ELF-1 (cell line): ENCODE data around the gene TCEA2.

Experiments
- DNase-seq: peaks from one replicate; pipeline ENCODE4 v3.0.0-alpha.2; 2016; ENCODE audit warnings: low read depth, low spot score

TCEA2 gene

GRCh38 chr20:64035933-64036345 is 27.1 kb upstream of the TCEA2 start, which contains the start of gene C20orf204:
Gene C20orf204 (plus strand): TSS chr20:64036182. CDS start chr20:64036324, 142 bp downstream.
- DNase-seq: peak; percentile 80

DNA sequence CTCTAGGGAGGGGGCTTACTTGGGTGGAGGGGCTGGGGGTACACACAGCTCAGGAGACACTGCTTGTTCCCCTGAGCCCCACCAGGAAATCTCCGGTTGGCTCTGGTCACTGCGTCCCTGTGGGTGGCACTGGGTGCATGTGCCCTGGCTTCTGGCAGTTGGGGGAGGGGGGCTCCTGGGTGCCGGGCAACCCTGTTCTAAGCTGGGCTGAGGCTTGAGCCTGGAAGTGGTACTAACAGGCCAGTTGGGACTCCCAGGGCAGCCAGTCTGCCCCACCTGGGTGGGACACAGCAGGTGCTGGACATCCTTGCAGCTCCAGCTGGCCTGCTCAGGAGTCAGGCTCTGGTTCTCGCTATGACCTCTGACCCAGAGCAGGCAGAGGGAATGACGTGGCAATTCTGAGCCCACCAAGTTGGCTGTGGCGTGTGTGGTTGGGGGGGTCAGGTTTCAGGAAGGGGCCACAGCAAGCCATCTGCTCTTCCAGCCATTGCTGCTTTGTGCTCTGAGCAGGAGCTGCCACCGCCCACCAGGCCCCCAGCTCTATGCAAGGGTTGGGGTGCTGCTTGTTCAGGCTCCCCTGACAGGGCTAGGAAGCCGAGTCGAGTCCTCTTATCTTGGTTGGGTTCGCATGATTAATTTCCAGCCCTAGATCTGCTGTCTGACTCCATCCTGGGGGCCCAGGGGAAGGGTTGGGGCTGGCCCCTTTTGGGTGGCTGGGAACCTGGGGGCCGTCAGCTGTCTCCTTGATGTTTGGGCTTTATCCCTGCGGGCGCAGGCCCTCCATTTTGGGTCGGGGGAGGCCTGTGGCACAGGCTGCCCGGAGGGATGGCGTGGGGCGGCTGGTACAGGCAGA is 26.4 kb upstream of the TCEA2 start:
- no peak for DNase-seq

DNA sequence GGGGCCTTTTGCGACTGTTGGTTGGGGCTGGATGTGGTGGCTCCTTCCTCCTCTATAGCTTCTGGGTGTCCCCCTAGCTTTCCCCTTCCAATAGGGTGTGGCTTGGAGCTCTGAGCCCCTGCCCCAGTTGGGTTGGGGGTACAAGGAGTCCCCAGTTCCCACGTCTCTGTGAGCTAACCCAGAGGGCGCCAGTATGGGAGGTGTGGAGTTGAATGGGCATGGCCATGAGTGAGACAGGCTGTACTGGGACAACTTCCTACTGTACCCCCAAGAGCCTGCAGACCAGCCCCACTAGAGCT is 25.9 kb upstream of the TCEA2 start:
- no peak for DNase-seq

DNA sequence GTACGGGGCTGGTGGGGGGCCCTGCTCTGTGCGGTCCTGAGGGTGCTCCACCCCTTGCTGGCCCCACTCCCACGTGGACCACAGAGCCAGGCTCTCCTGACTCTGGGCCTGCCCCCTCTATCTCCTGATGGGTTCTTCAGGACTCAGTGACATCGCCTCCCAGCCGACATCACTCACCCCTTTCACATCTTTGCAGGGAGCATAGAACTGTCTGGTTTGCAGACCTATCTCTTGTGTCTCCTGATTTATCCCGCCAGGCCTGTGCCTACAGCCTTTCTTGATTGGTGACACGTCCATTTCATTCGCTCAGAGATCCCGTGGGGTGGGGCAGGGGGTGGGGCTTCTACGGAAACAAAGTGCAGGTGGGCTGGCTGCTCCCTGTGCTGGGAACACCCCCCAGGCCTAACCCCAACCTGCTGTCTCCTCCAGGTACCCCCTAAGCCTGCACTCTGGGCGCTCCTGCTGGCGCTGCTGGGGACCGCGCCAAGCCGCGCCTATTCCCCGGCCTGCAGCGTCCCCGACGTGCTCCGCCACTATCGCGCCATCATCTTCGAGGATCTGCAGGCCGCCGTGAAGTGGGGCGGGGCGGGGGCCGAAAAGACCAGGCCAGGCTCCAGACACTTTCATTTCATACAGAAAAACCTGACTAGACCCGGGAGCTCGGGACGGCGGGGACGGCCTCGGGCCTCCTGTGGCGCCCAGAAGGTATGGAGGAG is 25.3 kb upstream of the TCEA2 start:
- no peak for DNase-seq

DNA sequence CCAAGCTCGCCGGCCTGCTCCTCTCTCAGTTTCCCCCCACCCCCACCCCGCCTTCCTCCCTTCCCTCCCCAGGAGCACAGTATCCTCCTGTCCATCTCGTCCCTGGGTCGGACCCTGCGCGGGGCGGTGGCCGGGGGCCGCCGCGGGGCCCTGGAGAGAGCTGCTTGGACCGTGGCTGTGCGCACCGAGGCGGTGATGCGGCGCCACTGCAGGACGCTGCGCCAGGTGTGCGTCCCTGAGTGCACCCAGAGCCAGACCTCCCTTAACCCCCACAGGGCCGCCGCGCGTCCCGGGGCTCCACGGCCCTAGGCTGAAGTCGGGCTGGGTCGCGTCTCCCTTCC is 24.8 kb upstream of the TCEA2 start:
- no peak for DNase-seq

- peak; percentile 78 for DNase-seq
Measured at GRCh38 chr20:64038565-64039292, 24.3 kb upstream of the TCEA2 start.

- no peak for DNase-seq
Measured at GRCh38 chr20:64039293-64040160, 23.5 kb upstream of the TCEA2 start.

DNA sequence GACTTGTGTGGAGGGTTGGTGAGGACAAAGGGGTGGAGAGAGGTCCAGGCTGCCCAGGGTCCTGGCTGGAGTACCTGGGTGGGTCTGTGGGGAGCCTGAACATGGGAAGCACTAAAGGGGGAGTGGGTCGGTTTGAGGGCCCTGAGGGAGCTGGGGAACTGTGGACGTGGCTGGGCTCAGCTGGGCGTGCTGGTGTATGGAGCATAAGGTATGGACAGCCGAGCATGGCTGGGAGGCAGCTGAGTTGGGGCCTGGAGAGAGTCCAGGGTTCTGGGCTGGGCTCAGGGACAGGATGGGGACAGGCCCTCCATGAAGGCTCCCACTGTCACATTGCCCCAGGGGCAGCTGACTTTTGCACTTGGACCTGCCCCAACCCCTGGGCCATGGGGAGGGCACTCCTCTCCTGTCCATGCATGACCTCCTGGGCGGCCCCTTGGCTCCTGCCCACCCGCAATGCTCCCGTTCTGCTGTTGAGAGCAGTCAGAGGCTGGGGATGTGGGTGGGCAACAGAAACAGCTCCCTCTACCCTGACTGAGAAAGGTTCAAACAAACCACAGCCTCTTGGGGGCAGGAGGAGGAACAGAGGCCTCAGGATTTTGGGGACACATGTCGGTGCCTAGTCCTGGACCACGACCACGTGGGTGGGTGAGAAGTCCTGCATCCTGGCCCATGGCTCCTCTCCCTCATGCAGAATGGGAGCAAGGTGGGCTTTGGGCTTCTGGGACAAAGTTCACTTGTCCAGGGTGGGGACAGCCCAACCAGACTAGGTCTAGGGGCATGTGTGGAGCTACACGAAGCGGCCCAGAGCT is 22.6 kb upstream of the TCEA2 start:
- DNase-seq: no peak

DNA sequence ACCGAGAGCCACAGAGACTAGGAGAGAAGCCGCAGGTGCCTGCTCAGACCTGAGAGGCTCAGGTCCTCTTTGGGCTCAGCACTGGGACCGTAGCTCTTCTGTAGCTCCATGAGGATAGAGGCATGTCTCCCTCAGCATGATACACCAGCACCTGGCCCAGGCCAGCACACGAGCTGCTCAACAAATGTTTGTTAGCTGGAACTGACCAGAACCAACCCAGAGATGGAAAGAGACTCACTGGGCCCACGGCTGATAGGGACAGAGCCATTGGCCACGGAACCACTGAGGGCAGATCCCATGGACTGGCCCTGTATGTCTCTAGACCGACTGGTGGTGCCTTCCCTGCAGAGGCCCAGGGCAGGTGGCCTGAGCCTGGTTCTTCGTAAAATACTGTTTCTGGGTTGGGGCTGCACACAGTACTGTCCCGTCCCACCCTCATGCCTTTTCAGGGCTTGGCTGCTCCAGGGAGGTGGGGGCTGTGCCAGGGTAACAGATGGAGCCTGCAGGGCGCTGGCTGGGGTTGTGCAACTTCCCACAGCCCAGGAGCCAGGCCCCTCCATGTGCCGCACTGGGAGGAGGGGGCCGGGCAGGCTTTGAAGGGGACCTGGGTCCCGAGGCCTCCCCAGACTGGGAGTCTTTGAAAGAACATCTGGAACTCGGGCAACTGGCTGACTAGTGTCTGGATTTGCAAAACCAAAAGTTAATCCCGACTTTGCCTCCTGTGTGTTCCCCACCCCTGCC is 21.8 kb upstream of the TCEA2 start:
- no peak for DNase-seq

- no peak for DNase-seq
Measured at GRCh38 chr20:64041781-64042053, 21.3 kb upstream of the TCEA2 start.

- no peak for DNase-seq
Measured at GRCh38 chr20:64042054-64042781, 20.8 kb upstream of the TCEA2 start.

- no peak for DNase-seq
Measured at GRCh38 chr20:64043768-64044167, 19.2 kb upstream of the TCEA2 start.

- no peak for DNase-seq
Measured at GRCh38 chr20:64044484-64045247, 18.3 kb upstream of the TCEA2 start.

DNA sequence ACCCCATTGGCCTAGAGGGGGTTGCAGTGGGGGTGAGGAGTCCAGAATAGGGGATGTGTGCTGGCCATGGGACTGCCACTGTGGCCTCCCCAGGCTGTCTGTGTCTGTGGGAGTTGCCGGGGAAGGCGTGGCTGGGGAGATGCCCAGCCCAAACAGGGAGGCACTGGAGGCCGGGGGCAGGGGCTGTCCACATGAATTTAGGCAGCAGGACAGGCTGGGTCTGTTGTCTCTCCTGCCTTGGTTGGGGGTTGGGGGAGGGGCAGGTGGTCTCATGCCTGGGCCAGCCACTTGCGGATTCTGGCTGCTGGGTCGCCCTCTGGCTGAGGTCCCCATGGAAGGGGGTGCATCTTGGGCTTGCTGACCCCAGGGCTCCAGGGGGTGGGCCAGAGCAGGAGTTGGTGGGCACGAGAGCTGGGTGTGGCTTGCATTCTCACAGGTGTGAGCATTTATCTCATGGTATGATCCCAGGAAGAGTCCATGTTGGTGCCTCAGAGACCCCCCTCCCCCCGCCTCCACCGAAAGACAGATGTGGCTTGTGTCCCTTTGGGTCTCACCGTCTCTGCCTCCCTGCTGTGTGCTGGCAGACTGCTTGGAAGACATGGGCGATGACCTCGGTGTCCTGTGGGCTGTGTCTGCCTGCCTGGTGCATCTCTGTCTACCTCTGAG is 17.5 kb upstream of the TCEA2 start:
- no peak for DNase-seq

DNA sequence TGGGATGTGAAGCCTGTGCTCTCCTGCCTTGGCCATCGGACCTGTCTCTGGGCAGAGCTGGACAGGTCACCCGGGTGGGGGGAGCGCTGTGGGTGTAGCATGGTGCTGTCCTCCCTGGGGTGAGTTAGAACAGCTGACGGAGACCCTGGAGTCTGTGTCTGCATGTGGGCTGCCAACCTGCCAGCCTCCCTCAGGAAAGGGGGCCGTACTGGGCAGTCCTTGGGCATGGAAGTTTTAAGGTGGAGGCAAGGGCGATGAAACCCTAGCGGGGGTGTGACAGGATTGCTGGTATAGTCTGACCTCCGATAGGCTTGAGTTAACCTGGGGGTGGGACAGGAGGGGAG is 16.0 kb upstream of the TCEA2 start:
- no peak for DNase-seq

- peak; percentile 43 for DNase-seq
Measured at GRCh38 chr20:64047968-64048401, 15.0 kb upstream of the TCEA2 start.

DNA sequence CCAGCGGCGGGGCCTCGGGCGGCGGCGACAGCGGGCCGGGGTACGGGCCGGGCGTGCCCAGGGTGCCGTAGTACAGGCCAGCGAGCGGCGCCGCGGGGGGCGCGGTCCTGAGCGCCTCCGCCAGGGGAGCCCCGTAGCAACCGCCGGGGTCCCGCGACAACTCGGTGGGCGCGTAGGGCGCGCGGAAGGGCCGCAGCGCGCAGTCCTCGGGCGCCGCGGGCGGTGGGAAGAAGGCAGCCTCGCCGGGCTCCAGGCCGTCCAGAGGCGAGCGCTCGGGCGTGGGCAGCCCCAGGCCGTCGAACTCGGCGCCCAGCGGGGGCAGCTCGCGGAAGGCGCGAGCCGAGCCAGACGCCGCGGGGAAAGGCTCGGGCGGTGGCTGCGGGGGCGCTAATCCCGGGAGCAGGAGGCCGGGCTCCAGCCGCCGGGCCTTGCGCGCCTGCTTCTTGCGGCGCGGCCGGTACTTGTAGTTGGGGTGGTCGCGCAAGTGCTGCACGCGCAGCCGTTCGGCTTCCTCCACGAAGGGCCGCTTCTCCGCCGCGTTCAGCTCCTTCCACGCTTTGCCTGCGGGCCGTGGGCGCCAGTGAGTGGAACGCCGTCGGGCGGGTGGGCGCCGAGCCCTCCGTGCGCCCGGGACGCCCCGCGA is 14.5 kb upstream of the TCEA2 start:
- no peak for DNase-seq
